K562 (cell line): ENCODE data around the gene TAS2R1. TPM values are rescaled to one million over a fixed set of nuclear protein-coding genes. Genes with fewer than 3 reads are reported as not detected.

Experiments used
- ATAC-seq: fragments of 200-7000 bp; cut with Tn5 transposase; 3 replicates; pipeline ENCODE4 v1.9.1; 2020; ENCODE audit warnings: moderate library complexity
- BruUV-seq: library from RNA; stranded (reverse); fragments of 400-500 nt; replicated peaks from 2 replicates; lab custom pipeline; 2021; lab: Mats Ljungman, UMichigan
- CTCF ChIA-PET: fragments of 300-600 bp; formaldehyde crosslinking; extraction: SDS; loops from one replicate; lab custom pipeline; 2021; ENCODE audit warnings: low intra/inter-chr PET ratio; lab: Yijun Ruan, JAX
- POLR2A ChIA-PET: fragments of 300-600, 350-650 bp; sonication (Branson Sonifier 250); formaldehyde crosslinking; extraction: SDS; loops from one replicate; lab custom pipeline; 2021; ENCODE audit warnings: antibody characterized with exemption, inconsistent platforms; lab: Yijun Ruan, JAX
- DNase-seq, 4 experiments: peaks; one replicate each; pipeline versions ENCODE4 v3.0.0 to v3.0.0-alpha.2; 2011 to 2018; ENCODE audit warnings: low spot score in 3 of 4, mixed read lengths in 3 of 4; ENCODE audit errors: extremely low read depth in 1 of 4
- FAIRE-seq: peaks from 2 replicates; lab custom pipeline; 2011; peaks lifted over from hg19 to GRCh38; lab: Jason Lieb, UNC
- H2AFZ ChIP-seq: 2 replicates; pipeline ENCODE4 v1.6.0; 2011; ENCODE audit warnings: low read depth, low read length, control low read depth, inconsistent platforms
- H3K27ac ChIP-seq: fragments of 200-600 bp; 3 replicates; pipeline ENCODE4 v1.8.0; 2011; ENCODE audit warnings: low read depth, mild to moderate bottlenecking, control low read depth, inconsistent platforms, low read length, moderate library complexity, mixed read lengths; ENCODE audit errors: extremely low read depth
- H3K27me3 ChIP-seq, 2 experiments: fragments of 300-600 bp in 1 of 2; 2 replicates in 1 of 2; 3 replicates in 1 of 2; pipeline versions ENCODE4 v1.6.0 to v1.8.0; 2011; ENCODE audit warnings: inconsistent platforms in 2 of 2, low read length in 2 of 2, mild to moderate bottlenecking in 1 of 2, mixed read lengths in 1 of 2, moderate library complexity in 1 of 2; ENCODE audit not compliant: control insufficient read depth in 2 of 2, insufficient read depth in 2 of 2
- H3K36me3 ChIP-seq: fragments of 300-600 bp; 3 replicates; pipeline ENCODE4 v1.8.0; 2011; ENCODE audit warnings: mild to moderate bottlenecking, low read length, inconsistent platforms; ENCODE audit not compliant: control insufficient read depth, insufficient read depth
- H3K4me1 ChIP-seq, 2 experiments: fragments of 200-600 bp in 1 of 2; replicated peaks in 1 of 2; 2 replicates in 1 of 2; 3 replicates in 1 of 2; pipeline versions ENCODE4 v1.5.1 to v1.8.0; 2011; ENCODE audit warnings: inconsistent platforms in 2 of 2, low read length in 2 of 2, mild to moderate bottlenecking in 1 of 2, mixed read lengths in 1 of 2, moderate library complexity in 1 of 2; ENCODE audit not compliant: control insufficient read depth in 2 of 2, insufficient read depth in 2 of 2
- H3K4me2 ChIP-seq: 2 replicates; pipeline ENCODE4 v1.6.1; 2011; ENCODE audit warnings: low read length, control low read depth, inconsistent platforms, mixed read lengths; ENCODE audit not compliant: insufficient read depth
- H3K4me3 ChIP-seq: fragments of 200-600 bp; sonication (generic), shearing (Covaris generic); 2 replicates; pipeline ENCODE4 v1.5.1; 2016; ENCODE audit warnings: control low read depth, inconsistent platforms
- H3K79me2 ChIP-seq: fragments of 200-600 bp; 3 replicates; pipeline ENCODE4 v1.8.0; 2011; ENCODE audit warnings: low read length, inconsistent platforms; ENCODE audit not compliant: control insufficient read depth, insufficient read depth
- H3K9ac ChIP-seq, 2 experiments: 2 replicates each; pipeline versions ENCODE4 v1.6.0 to v1.6.1; 2011; ENCODE audit warnings: low read depth in 2 of 2, low read length in 2 of 2, control low read depth in 1 of 2, inconsistent platforms in 1 of 2, mild to moderate bottlenecking in 1 of 2, mixed read lengths in 1 of 2; ENCODE audit not compliant: insufficient read depth in 1 of 2
- H3K9me1 ChIP-seq: one replicate; pipeline ENCODE4 v1.6.0; 2011; ENCODE audit warnings: inconsistent platforms, mild to moderate bottlenecking, low read length, moderate library complexity; ENCODE audit not compliant: control insufficient read depth, insufficient read depth
- H3K9me3 ChIP-seq: replicated peaks from 2 replicates; pipeline ENCODE4 v1.5.1; 2011; ENCODE audit warnings: low read depth, low read length, inconsistent platforms; ENCODE audit not compliant: control insufficient read depth, insufficient read depth
- H4K20me1 ChIP-seq: replicated peaks from 2 replicates; pipeline ENCODE4 v1.6.1; 2011; ENCODE audit warnings: low read length, inconsistent platforms, mixed read lengths; ENCODE audit not compliant: control insufficient read depth, insufficient read depth
- DEAF1 ChIP-seq: fragments of 450-650 bp; formaldehyde crosslinking; IDR thresholded peaks from 2 replicates; pipeline ENCODE4 v1.4.0; 2020; ENCODE audit warnings: mild to moderate bottlenecking, moderate library complexity
- ETS1 ChIP-seq: conservative IDR thresholded peaks from 2 replicates; pipeline ENCODE4 v1.6.1; 2011; ENCODE audit warnings: low read depth, mild to moderate bottlenecking, low read length; ENCODE audit not compliant: control insufficient read depth
- MYBL2 ChIP-seq, 2 experiments: fragments of 450-650 bp in 1 of 2; sonication (generic) in 1 of 2; formaldehyde crosslinking in 1 of 2; IDR thresholded peaks; 2 replicates each; pipeline versions ENCODE4 v1.6.1 to v1.8.1; 2017 to 2022; ENCODE audit warnings: borderline replicate concordance in 1 of 2, inconsistent platforms in 1 of 2, low read depth in 1 of 2, mild to moderate bottlenecking in 1 of 2, missing genetic modification reagents in 1 of 2, moderate library complexity in 1 of 2
- NR0B1 ChIP-seq: fragments of 450-650 bp; IDR thresholded peaks from one replicate; pipeline ENCODE4 v1.6.1; 2018; ENCODE audit warnings: mild to moderate bottlenecking, moderate library complexity; ENCODE audit not compliant: partially characterized antibody
- OTX1 ChIP-seq: fragments of 450-650 bp; formaldehyde crosslinking; IDR thresholded peaks from 2 replicates; pipeline ENCODE4 v1.4.0; 2022; ENCODE audit warnings: mild to moderate bottlenecking
- RNF2 ChIP-seq: sonication (generic); IDR thresholded peaks from 2 replicates; pipeline ENCODE4 v1.6.1; 2016
- STAT5A ChIP-seq: IDR thresholded peaks from 2 replicates; pipeline ENCODE4 v1.6.1; 2012; ENCODE audit warnings: low read length, inconsistent platforms, borderline replicate concordance
- WGBS: fragments of 100-300 bp; shearing (Covaris generic); methylation state at CpG from one replicate; pipeline ENCODE4 v1.1.6; 2016; ENCODE audit warnings: low coverage, mixed read lengths; ENCODE audit not compliant: insufficient coverage; ENCODE audit errors: missing lambda C conversion rate; 5-methylcytosine and 5-hydroxymethylcytosine counted together
- in situ Hi-C: fragments of 300-500 bp; cut with MboI; formaldehyde crosslinking; loops from 4 replicates; pipeline ENCODE4 v1.15.0; 2018; ENCODE audit warnings: inconsistent platforms, mixed read lengths
- intact Hi-C: fragments of 100-400 bp; cut with micrococcal nuclease; formaldehyde crosslinking; loops from 2 replicates; pipeline ENCODE4 v1.14.2; 2022
- polyA plus RNA-seq, 8 experiments: library from polyadenylated mRNA; depleted of rRNA in 4 of 8; stranded (reverse) in 5 of 8; unstranded in 3 of 8; fragments of >200 nt; fragmentation: Nextera tagmentation in 2 of 8; fragmentation: Illumina TruSeq in 1 of 8; extraction: Ambion mirVana in 2 of 8; extraction: Trizol in 1 of 8; gene quantifications; 2 replicates each; pipeline versions ENCODE4 v1.2.1 to v1.2.3, GENCODE V29; 2011 to 2014; ENCODE audit warnings: inconsistent platforms in 1 of 8, missing spikeins in 1 of 8
- total RNA-seq, 7 experiments: library from RNA; depleted of rRNA in 6 of 7; stranded (reverse); fragments of >200 nt in 6 of 7; fragmentation: Illumina TruSeq in 2 of 7; extraction: Trizol in 2 of 7; gene quantifications; 2 replicates each; pipeline versions ENCODE4 v1.2.1 to v1.2.3, GENCODE V29; 2011 to 2021; ENCODE audit warnings: low replicate concordance in 1 of 7
- TF ChIP-seq, protein P1 (sequence below): sonication (generic); formaldehyde crosslinking; IDR thresholded peaks from 2 replicates; pipeline ENCODE4 v1.8.0; 2022; ENCODE audit warnings: mild to moderate bottlenecking, missing genetic modification reagents
- TF ChIP-seq, protein P2 (sequence below): fragments of 450-650 bp; formaldehyde crosslinking; IDR thresholded peaks from 2 replicates; pipeline ENCODE4 v1.4.0; 2022; ENCODE audit warnings: missing genetic modification characterization
- TF ChIP-seq, protein P3 (sequence below): sonication (generic); formaldehyde crosslinking; IDR thresholded peaks from 2 replicates; pipeline ENCODE4 v1.9.0; 2022; ENCODE audit warnings: mild to moderate bottlenecking, missing genetic modification reagents

Gene TAS2R1
- total and polyA plus RNA-seq, 9 of the 15 experiments (the other 6 are each of a cell fraction or from before 2014, with no cell fraction given): not detected

DNA sequence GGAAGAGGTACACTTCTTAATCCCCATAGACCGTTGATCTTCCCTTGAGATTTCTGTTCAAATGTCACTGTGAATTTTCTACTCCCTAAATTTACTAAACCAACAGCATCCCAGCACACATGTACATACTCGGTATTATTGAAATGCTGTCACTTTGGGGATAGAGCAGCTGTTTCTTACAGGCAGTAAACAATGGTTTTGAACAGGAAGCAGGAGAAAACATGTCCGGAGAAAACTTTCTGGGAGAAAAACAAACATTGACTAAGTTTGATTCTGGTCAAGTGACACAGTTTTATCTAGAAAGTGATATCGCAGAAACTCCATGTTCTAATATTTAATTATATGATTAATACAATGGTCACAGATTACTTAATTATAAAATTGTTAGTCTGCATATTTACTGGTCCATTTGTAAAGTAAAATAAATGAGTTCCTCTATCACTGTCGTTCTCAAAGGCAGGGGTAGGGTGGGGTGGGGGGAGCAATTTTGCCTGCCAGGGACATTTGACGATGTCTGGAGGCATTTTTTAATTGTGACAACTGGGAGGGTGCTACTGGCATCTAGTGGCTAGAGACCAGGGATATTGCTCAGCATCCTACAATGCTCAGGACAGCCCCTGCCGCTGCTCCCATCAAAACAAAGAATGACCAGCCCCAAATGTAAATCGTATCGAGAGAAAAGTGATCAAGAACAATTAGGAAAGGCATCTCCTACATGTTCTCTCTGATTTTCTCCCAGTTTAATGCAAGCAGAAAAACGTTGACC lies 12.2 kb downstream of the TAS2R1 start (continued):
- TF ChIP-seq DEAF1: no peak
- TF ChIP-seq, all 486 proteins: peak for 0

- Histone ChIP-seq H3K27ac (no peak overlapping the region), H2AFZ (no peak overlapping the region), H3K27me3 (no peaks in the 10 kb centered on the region), H3K4me2 (no peak overlapping the region), H3K4me1 (no peaks in the 10 kb centered on the region), H3K4me3 (no peak overlapping the region), H3K36me3 (no peaks in the 10 kb centered on the region), H4K20me1 (no peaks in the 10 kb centered on the region), H3K9me3 (no peaks in the 10 kb centered on the region), H3K9me1 (no peaks in the 10 kb centered on the region), H3K9ac (no peak overlapping the region), H3K79me2 (no peaks in the 10 kb centered on the region)
- in situ Hi-C loops (no loop called here), intact Hi-C loops (no loop called here)
- DNase-seq (no peak), FAIRE-seq (no peak), ATAC-seq (peak; percentile 37; the same call in 2 of the 3 replicates)
- ChIA-PET POLR2A (no interaction called here), CTCF (no interaction called here)
- WGBS: 0% methylated on average over 3 of the region's 3 CpGs
- no peak for TF ChIP-seq ETS1
- no peak for TF ChIP-seq STAT5A
- TF ChIP-seq, protein P1, sequence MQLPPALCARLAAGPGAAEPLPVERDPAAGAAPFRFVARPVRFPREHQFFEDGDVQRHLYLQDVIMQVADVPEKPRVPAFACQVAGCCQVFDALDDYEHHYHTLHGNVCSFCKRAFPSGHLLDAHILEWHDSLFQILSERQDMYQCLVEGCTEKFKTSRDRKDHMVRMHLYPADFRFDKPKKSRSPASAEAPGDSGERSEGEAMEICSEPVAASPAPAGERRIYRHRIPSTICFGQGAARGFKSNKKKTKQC: no peak
- TF ChIP-seq, protein P2, sequence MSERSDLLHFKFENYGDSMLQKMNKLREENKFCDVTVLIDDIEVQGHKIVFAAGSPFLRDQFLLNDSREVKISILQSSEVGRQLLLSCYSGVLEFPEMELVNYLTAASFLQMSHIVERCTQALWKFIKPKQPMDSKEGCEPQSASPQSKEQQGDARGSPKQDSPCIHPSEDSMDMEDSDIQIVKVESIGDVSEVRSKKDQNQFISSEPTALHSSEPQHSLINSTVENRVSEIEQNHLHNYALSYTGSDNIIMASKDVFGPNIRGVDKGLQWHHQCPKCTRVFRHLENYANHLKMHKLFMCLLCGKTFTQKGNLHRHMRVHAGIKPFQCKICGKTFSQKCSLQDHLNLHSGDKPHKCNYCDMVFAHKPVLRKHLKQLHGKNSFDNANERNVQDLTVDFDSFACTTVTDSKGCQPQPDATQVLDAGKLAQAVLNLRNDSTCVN (CRISPR knock-in tag): no peak
- no peak for TF ChIP-seq MYBL2 (IDR thresholded peaks at IDR 0.05; ENCODE audit: low read depth)
- TF ChIP-seq MYBL2 (CRISPR knock-in tag; IDR thresholded peaks at IDR 0.05; ENCODE audit: borderline replicate concordance): no peak
- TF ChIP-seq NR0B1: no peak
- TF ChIP-seq, protein P3, sequence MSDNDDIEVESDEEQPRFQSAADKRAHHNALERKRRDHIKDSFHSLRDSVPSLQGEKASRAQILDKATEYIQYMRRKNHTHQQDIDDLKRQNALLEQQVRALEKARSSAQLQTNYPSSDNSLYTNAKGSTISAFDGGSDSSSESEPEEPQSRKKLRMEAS: no peak
- TF ChIP-seq RNF2: no peak
- TF ChIP-seq OTX1 (CRISPR knock-in tag): no peak
- BruUV-seq: no TSS peak
Observed at GRCh38 chr5:9617221-9617620, 12.9 kb downstream of the TAS2R1 start.
